Ovary (tissue), 3 donors: ENCODE measurements around the gene C1orf226.

Experiments used
- CTCF ChIP-seq, 3 donors: fragments of 450-650 bp in 2 of 3; fragments of 200-600 bp in 1 of 3; IDR thresholded peaks; one replicate each; pipeline versions ENCODE4 v1.5.1 to v1.8.0; 2016 to 2022; ENCODE audit warnings: antibody characterized with exemption in 3 of 3, mild to moderate bottlenecking in 1 of 3
- POLR2A ChIP-seq: fragments of 450-650 bp; IDR thresholded peaks from one replicate; pipeline ENCODE4 v1.6.1; 2017; ENCODE audit warnings: antibody characterized with exemption, mild to moderate bottlenecking, moderate library complexity
- donor health status: DM: no; HTN: no; CAD: no.

- TF ChIP-seq CTCF (IDR thresholded peaks at IDR 0.05): no peak
- TF ChIP-seq POLR2A: no peak
These were observed 20.2 kb upstream of the C1orf226 start for GRCh38 chr1:162361349-162361748.
